ENCODE data around the gene C3orf22.

DNA sequence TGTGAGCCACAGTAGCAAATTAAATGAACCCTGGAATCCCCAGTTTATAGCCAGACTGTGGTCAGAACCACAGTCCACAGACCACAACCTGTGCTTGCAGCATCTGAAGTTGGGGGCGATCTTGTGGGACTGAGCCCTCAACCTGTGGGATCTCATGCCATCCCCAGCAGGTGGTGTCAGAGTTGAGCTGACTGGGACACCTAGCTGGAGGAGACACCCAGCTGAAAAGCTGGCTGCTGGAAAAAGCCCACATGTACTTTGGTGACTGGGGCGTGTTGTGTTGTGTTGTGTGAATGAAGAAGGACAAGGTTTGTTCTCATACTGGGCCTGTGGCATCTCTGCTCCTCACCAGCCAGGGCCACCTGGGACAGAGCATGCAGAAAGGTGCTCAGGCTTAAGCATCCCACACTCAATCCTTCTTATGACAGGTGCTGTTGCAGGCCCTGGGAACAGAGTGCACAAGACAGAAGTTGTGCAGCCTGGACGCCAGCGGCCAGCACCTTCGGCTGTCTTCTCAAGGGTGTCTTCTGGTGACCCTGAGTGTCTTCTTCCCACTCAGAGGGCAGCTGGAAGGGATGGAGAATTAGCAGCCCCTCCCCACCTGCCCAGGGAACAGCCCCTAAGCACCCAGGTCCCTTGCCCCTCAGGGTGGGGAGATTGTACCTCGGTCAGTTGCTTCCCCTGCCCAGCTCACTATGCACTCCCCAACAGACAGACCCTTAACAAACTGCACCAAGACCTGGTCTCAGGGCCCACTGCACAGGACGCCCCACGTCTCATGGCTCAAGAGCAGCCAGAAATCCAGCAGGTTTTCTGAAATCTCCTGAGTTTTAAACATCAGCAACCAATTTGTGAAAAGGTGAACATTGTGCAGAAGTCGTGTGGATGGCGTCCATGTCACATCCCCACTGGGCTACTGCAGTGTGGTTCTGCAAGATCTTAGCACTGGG is 39.0 kb downstream of the C3orf22 start:
- no peak for TF ChIP-seq TAF1 (IDR thresholded peaks at IDR 0.05; ENCODE audit: low read depth)
- no peak for TF ChIP-seq RAD21 (IDR thresholded peaks at IDR 0.05; ENCODE audit: low read depth)
- TF ChIP-seq TEAD4 (IDR thresholded peaks at IDR 0.05) = no peak
- no peak for TF ChIP-seq YY1 (IDR thresholded peaks at IDR 0.05; ENCODE audit: low read depth)
- TF ChIP-seq FOXM1 (IDR thresholded peaks at IDR 0.05; ENCODE audit: borderline replicate concordance, low read depth) = no peak
- no peak for TF ChIP-seq CEBPB (IDR thresholded peaks at IDR 0.05)
- no peak for TF ChIP-seq EP300 (IDR thresholded peaks at IDR 0.05; ENCODE audit: borderline replicate concordance)
- TF ChIP-seq, protein P1, sequence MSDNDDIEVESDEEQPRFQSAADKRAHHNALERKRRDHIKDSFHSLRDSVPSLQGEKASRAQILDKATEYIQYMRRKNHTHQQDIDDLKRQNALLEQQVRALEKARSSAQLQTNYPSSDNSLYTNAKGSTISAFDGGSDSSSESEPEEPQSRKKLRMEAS (IDR thresholded peaks at IDR 0.05) = no peak
- no peak for TF ChIP-seq EGR1 (IDR thresholded peaks at IDR 0.05)
- TF ChIP-seq NFIC (IDR thresholded peaks at IDR 0.05) = no peak
- TF ChIP-seq TCF12 (IDR thresholded peaks at IDR 0.05; ENCODE audit: low read depth) = no peak
- no peak for TF ChIP-seq REST (IDR thresholded peaks at IDR 0.05; ENCODE audit: low read depth)
- no peak for TF ChIP-seq CREB1 (IDR thresholded peaks at IDR 0.05; ENCODE audit: low read depth)

Data from Ishikawa (cell line).